Activated B cell treated with CpG ODN at 0.5 μM for 24 hours (primary cell): ENCODE data around the gene CAD. TPM values are rescaled to one million over a fixed set of nuclear protein-coding genes. Genes with fewer than 3 reads are reported as not detected.

Experiments
- ATAC-seq: fragments of 200-7000 bp; cut with Tn5 transposase; one replicate; pipeline ENCODE4 v1.10.0; 2021; ENCODE audit warnings: low read depth, mild to moderate bottlenecking, moderate library complexity
- CTCF ChIA-PET: fragments of 350-600 bp; sonication (Branson Sonifier 250); formaldehyde crosslinking; loops from one replicate; lab custom pipeline; 2021; ENCODE audit warnings: antibody characterized with exemption; lab: Charles Lee
- POLR2A ChIA-PET: fragments of 350-600 bp; sonication (Branson Sonifier 250); formaldehyde crosslinking; loops from one replicate; lab custom pipeline; 2021; ENCODE audit warnings: antibody characterized with exemption; lab: Charles Lee
- DNase-seq: peaks from one replicate; pipeline ENCODE4 v3.0.0; 2022
- H3K27ac Mint-ChIP-seq: one replicate; pipeline ENCODE4 v1.8.0; 2020; ENCODE audit warnings: mixed read lengths
- H3K27me3 Mint-ChIP-seq: one replicate; pipeline ENCODE4 v1.8.0; 2021; ENCODE audit warnings: mixed read lengths
- H3K36me3 Mint-ChIP-seq: one replicate; pipeline ENCODE4 v1.8.0; 2021; ENCODE audit warnings: low read depth, mixed read lengths
- H3K4me1 Mint-ChIP-seq: one replicate; pipeline ENCODE4 v1.8.0; 2021; ENCODE audit warnings: mixed read lengths
- H3K4me3 Mint-ChIP-seq: one replicate; pipeline ENCODE4 v1.8.0; 2020; ENCODE audit warnings: mild to moderate bottlenecking, mixed read lengths
- H3K9me3 Mint-ChIP-seq: one replicate; pipeline ENCODE4 v1.8.0; 2020; ENCODE audit warnings: mixed read lengths
- intact Hi-C: fragments of 100-400 bp; cut with micrococcal nuclease; formaldehyde crosslinking; loops from one replicate; pipeline ENCODE4 v1.15.1; 2024
- total RNA-seq: library from RNA; stranded (reverse); gene quantifications from 2 replicates; pipeline ENCODE4 v1.2.3, GENCODE V29; 2022
- TF ChIP-seq, protein P1 (sequence below): fragments of 200-600 bp; IDR thresholded peaks from one replicate; pipeline ENCODE4 v1.8.0; 2022; ENCODE audit warnings: antibody characterized with exemption, mild to moderate bottlenecking

The CAD gene
- total RNA-seq, 1 donor from 2014 or later, result 64.1 TPM

GRCh38 chr2:27250652-27251379, 33.6 kb downstream of the CAD start:
- Mint-ChIP-seq H3K27ac (no peak overlapping the region), H3K4me3 (no peak overlapping the region), H3K27me3 (peaks cover 21% of the 10 kb centered on the region), H3K4me1 (no peaks in the 10 kb centered on the region), H3K36me3 (no peaks in the 10 kb centered on the region), H3K9me3 (no peaks in the 10 kb centered on the region)
- no peak for ATAC-seq
- intact Hi-C loops, result loop anchor here (1.0 kb wide), 1 partner anchor 29 kb away; no protein-coding TSS in a partner anchor
- ChIA-PET CTCF (interaction anchor here (1.6 kb wide), 1 partner anchor 28 kb away, joined by 11 read pairs; no protein-coding TSS in a partner anchor), POLR2A (no interaction called here)
- TF ChIP-seq, protein P1, sequence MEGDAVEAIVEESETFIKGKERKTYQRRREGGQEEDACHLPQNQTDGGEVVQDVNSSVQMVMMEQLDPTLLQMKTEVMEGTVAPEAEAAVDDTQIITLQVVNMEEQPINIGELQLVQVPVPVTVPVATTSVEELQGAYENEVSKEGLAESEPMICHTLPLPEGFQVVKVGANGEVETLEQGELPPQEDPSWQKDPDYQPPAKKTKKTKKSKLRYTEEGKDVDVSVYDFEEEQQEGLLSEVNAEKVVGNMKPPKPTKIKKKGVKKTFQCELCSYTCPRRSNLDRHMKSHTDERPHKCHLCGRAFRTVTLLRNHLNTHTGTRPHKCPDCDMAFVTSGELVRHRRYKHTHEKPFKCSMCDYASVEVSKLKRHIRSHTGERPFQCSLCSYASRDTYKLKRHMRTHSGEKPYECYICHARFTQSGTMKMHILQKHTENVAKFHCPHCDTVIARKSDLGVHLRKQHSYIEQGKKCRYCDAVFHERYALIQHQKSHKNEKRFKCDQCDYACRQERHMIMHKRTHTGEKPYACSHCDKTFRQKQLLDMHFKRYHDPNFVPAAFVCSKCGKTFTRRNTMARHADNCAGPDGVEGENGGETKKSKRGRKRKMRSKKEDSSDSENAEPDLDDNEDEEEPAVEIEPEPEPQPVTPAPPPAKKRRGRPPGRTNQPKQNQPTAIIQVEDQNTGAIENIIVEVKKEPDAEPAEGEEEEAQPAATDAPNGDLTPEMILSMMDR, result no peak
- DNase-seq, result no peak

DNA sequence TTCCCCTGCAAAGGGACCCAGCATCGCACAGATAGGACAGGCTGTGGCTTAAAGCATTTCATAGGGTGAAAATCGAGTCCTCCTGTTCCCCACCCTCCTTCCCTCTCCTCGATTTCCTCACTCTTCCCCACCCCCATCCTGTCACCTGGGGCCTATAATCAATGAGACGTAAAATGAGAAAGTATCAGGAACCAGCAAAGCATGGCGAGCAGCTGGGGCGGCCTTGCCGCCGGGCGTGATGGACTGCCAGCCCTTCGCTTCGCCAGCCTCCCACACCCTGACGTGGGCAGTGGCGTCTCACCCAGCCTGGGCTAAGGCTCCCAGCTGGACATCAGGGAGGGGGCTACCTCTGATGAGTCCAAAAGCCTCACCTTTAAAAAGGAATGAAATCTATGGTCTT, 34.6 kb downstream of the CAD start:
- H3K27me3 Mint-ChIP-seq, result peaks cover 29% of the 10 kb centered on the region
- intact Hi-C loops, result no loop called here
- ATAC-seq (no peak), DNase-seq (no peak)
- TF ChIP-seq, protein P1, result no peak
- H3K36me3 Mint-ChIP-seq, result no peaks in the 10 kb centered on the region
- ChIA-PET POLR2A (interaction anchor here (0.6 kb wide), 1 partner anchor 27 kb away, joined by 6 read pairs; no protein-coding TSS in a partner anchor), CTCF (interaction anchor here (1.6 kb wide), 1 partner anchor 27 kb away, joined by 11 read pairs; no protein-coding TSS in a partner anchor)
- no peaks in the 10 kb centered on the region for H3K9me3 Mint-ChIP-seq
- no peak overlapping the region for H3K4me3 Mint-ChIP-seq
- H3K4me1 Mint-ChIP-seq, result no peaks in the 10 kb centered on the region
- no peak overlapping the region for H3K27ac Mint-ChIP-seq

DNA sequence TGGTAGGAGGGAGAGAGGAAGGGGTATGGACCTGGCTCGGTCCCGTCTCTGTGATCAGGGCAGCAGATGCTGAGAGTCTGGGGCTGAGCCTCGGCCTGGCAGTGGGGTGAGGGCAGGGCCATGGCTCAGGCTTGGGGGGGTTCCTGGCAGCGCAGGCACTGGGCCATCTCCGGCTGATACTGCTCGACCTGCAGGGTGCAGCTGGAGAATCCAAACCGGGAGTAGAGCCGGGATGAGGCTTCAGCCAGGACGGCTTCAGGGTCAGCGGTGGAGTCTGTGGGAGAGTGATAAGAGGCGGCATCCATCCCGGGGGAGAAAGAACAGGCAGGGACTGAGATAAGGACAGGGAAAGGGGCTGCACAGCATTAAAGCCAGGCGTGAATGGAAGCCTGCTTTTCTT, 38.0 kb downstream of the CAD start:
- DNase-seq (no peak), ATAC-seq (no peak)
- Mint-ChIP-seq H3K4me3 (no peak overlapping the region), H3K36me3 (no peaks in the 10 kb centered on the region), H3K9me3 (no peaks in the 10 kb centered on the region), H3K4me1 (no peaks in the 10 kb centered on the region), H3K27ac (no peak overlapping the region), H3K27me3 (peaks cover 51% of the 10 kb centered on the region)
- ChIA-PET POLR2A (no interaction called here), CTCF (no interaction called here)
- intact Hi-C loops, result no loop called here
- TF ChIP-seq, protein P1, result no peak

GRCh38 chr2:27255660-27256059, 38.5 kb downstream of the CAD start:
- ChIA-PET POLR2A (no interaction called here), CTCF (no interaction called here)
- no peaks in the 10 kb centered on the region for H3K9me3 Mint-ChIP-seq
- no peak for ATAC-seq
- H3K4me3 Mint-ChIP-seq, result no peak overlapping the region
- no peak for DNase-seq
- no peak overlapping the region for H3K27ac Mint-ChIP-seq
- TF ChIP-seq, protein P1, result no peak
- H3K36me3 Mint-ChIP-seq, result no peaks in the 10 kb centered on the region
- H3K4me1 Mint-ChIP-seq, result no peaks in the 10 kb centered on the region
- H3K27me3 Mint-ChIP-seq, result peaks cover 54% of the 10 kb centered on the region
- intact Hi-C loops, result no loop called here

DNA sequence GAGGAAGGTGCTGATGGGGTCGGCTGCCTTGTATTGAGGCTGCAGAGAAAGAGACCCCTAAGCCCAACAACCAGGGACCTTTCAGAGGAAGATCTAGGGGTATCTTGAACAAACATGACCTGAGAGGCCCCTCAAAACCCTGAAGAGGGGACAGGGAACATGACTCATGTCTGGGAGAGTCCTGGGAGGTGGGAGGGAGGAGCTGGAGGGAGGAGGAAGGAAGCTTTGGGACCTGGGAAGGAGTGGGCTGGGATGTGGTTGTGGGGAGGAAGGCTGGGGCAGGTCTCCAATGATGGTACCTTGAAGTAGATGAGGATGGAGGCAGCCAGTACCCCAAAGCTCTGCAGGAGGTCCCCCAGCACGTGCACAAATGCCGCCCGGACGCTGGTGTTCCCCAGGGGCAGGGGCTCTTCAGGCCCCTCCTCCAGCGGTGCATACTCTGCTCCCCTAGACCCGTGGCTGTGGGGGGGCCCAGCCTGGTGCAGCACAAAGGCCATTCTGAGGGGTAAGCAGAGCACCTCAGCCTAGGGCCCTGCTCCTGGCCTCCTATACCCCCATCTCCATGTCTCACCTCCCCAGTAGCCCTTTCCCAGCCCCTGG, 39.8 kb downstream of the CAD start:
- H3K9me3 Mint-ChIP-seq, result no peaks in the 10 kb centered on the region
- H3K27me3 Mint-ChIP-seq, result peaks cover 58% of the 10 kb centered on the region
- no peak overlapping the region for H3K27ac Mint-ChIP-seq
- peaks cover 11% of the 10 kb centered on the region for H3K4me1 Mint-ChIP-seq
- H3K4me3 Mint-ChIP-seq, result no peak overlapping the region
- no peak for ATAC-seq
- ChIA-PET CTCF (no interaction called here), POLR2A (interaction anchor here (0.6 kb wide), 1 partner anchor 44 kb away, joined by 5 read pairs; no protein-coding TSS in a partner anchor)
- H3K36me3 Mint-ChIP-seq, result no peaks in the 10 kb centered on the region
- TF ChIP-seq, protein P1, result no peak
- intact Hi-C loops, result no loop called here
- DNase-seq, result no peak
